ENCODE results near the gene CASKIN2.

DNA sequence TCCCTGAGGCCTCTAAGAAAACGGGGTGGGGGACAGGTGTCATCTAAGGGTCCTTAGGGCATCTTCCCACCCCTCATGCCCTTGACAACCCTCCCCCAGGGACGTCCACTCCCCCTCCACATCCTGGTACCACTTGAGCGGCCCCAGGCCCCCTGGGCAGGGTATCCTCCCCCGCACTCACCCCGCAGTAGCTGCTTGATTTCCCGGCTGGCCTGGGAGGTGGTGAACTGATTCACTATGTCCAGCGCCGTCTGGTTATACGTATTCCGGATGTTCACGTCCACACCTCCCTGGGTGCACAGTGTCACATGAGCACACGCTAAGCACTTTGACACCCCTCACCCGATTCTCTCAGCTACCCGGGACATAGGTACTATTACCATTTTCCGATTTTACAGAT is 9.7 kb downstream of the CASKIN2 start:
- TF ChIP-seq, protein P1, sequence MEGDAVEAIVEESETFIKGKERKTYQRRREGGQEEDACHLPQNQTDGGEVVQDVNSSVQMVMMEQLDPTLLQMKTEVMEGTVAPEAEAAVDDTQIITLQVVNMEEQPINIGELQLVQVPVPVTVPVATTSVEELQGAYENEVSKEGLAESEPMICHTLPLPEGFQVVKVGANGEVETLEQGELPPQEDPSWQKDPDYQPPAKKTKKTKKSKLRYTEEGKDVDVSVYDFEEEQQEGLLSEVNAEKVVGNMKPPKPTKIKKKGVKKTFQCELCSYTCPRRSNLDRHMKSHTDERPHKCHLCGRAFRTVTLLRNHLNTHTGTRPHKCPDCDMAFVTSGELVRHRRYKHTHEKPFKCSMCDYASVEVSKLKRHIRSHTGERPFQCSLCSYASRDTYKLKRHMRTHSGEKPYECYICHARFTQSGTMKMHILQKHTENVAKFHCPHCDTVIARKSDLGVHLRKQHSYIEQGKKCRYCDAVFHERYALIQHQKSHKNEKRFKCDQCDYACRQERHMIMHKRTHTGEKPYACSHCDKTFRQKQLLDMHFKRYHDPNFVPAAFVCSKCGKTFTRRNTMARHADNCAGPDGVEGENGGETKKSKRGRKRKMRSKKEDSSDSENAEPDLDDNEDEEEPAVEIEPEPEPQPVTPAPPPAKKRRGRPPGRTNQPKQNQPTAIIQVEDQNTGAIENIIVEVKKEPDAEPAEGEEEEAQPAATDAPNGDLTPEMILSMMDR (IDR thresholded peaks at IDR 0.05): no peak
- no peak for TF ChIP-seq POLR2A (IDR thresholded peaks at IDR 0.05)

Measured in esophagus squamous epithelium (tissue), 4 donors.